Small intestine (tissue), 7 donors: ENCODE results near the gene ANKRD53. TPM values are rescaled to one million over a fixed set of nuclear protein-coding genes. Genes with fewer than 3 reads are reported as not detected.

Experiments used
- DNase-seq, 2 donors: peaks; one replicate each; pipeline versions ENCODE4 v3.0.0 to v3.0.0-alpha.2; 2013
- FAIRE-seq: peaks from 2 replicates; lab custom pipeline; 2012; peaks lifted over from hg19 to GRCh38; lab: Jason Lieb, UNC
- H3K27ac ChIP-seq, 3 donors: one replicate each; pipeline ENCODE4 v1.5.1; 2013; ENCODE audit warnings: low read length in 2 of 3, mild to moderate bottlenecking in 2 of 3, control low read depth in 1 of 3, inconsistent platforms in 1 of 3, low read depth in 1 of 3, moderate library complexity in 1 of 3
- H3K27me3 ChIP-seq, 3 donors: one replicate each; pipeline ENCODE4 v1.6.1; 2013; ENCODE audit warnings: low read length in 3 of 3, inconsistent platforms in 1 of 3; ENCODE audit not compliant: control insufficient read depth in 3 of 3, insufficient read depth in 3 of 3
- H3K36me3 ChIP-seq, 3 donors: one replicate each; pipeline ENCODE4 v1.6.1; 2013; ENCODE audit warnings: low read length in 3 of 3, inconsistent platforms in 1 of 3, low read depth in 1 of 3, mild to moderate bottlenecking in 1 of 3, moderate library complexity in 1 of 3; ENCODE audit not compliant: control insufficient read depth in 3 of 3, insufficient read depth in 2 of 3
- H3K4me1 ChIP-seq, 3 donors: one replicate each; pipeline ENCODE4 v1.6.1; 2013; ENCODE audit warnings: low read length in 2 of 3, inconsistent platforms in 1 of 3, low read depth in 1 of 3, mild to moderate bottlenecking in 1 of 3, moderate library complexity in 1 of 3; ENCODE audit not compliant: control insufficient read depth in 3 of 3, insufficient read depth in 2 of 3
- H3K4me3 ChIP-seq, 3 donors: one replicate each; pipeline ENCODE4 v1.5.1; 2013; ENCODE audit warnings: low read length in 3 of 3, control low read depth in 1 of 3, inconsistent platforms in 1 of 3, low read depth in 1 of 3, mild to moderate bottlenecking in 1 of 3, moderate library complexity in 1 of 3
- H3K9me3 ChIP-seq, 2 donors: one replicate each; pipeline ENCODE4 v1.6.1; 2013; ENCODE audit warnings: low read depth in 1 of 2, low read length in 1 of 2; ENCODE audit not compliant: control insufficient read depth in 2 of 2, insufficient read depth in 1 of 2
- WGBS, 3 donors: extraction: QIAGEN DNeasy Blood & Tissue Kit; methylation state at CpG; one replicate each; pipeline ENCODE4 v1.1.7; 2013; 5-methylcytosine and 5-hydroxymethylcytosine counted together
- polyA plus RNA-seq, 4 donors: library from polyadenylated mRNA; stranded (reverse) in 3 of 4; unstranded in 1 of 4; fragments of 200-250 nt in 3 of 4; fragments of 120-200 nt in 1 of 4; gene quantifications; one replicate each; pipeline versions ENCODE4 v1.2.1 to v1.2.3, GENCODE V29; 2013
- donor health status: healthy with polysubstance abuse.
- donor health status: control.
- donor health status: control.
- donor health status: Bipolar disorder and iron deficiency.
- donor health status: healthy.

ANKRD53 gene
- polyA plus RNA-seq, 4 donors, result 1.7 to 2.4 (median 2.2) TPM

DNA sequence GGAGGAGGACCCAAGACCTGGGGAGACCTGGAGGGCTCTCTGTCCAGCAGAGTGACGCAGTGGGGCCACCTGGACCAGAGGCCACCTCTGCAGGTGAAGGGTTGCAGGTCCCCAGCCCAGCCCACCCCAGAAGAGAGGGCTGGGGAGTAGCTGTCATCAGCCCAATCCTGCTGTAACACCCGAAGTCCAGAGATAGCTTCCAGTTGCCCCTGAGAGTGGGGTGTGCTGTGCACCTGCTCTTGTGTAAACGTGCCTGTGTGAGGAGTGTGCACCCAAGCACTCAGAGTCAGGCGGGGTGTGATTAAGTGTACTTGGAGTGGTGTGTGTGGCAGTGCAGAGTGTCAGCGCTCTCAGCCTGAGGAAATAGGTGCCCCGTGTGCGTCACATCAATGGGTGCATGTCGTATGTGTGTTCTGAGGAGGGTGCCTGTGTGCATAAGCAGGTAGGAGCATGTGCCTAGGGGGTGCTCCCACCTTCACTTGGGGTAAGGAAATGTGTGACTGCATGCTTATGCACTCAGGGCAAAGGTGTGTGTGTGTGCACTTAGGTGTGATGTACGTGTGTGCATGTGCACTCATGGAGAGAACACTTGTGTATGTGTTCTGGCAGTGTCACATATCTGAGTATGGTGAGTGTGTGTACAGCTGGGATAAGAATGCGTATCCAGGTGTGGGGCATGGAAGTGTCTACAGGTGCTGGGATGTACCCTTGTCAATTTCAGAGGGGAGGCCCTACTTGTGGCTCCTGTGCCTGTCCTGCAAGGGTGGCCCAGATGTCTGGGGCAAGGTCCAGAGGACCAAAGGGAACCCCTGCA, 42.1 kb upstream of the ANKRD53 start:
- no peaks in the 10 kb centered on the region for H3K4me1 ChIP-seq
- FAIRE-seq, result no peak
- H3K27ac ChIP-seq, result no peak overlapping the region
- DNase-seq, result no peak
- WGBS, 3 donors, result 62 to 72% (median 63%) methylated on average over 10 of the region's 10 CpGs
- peaks cover 0 to 27% (median 18%) of the 10 kb centered on the region in 3 donors for H3K27me3 ChIP-seq
- no peaks in the 10 kb centered on the region for H3K36me3 ChIP-seq
- no peak overlapping the region for H3K4me3 ChIP-seq
- no peaks in the 10 kb centered on the region for H3K9me3 ChIP-seq

GRCh38 chr2:70936979-70937811, 41.2 kb upstream of the ANKRD53 start:
- DNase-seq, result no peak
- Histone ChIP-seq H3K9me3 (no peaks in the 10 kb centered on the region), H3K27me3 (peaks cover 0 to 27% (median 18%) of the 10 kb centered on the region in 3 donors), H3K4me3 (no peak overlapping the region), H3K27ac (no peak overlapping the region), H3K36me3 (no peaks in the 10 kb centered on the region), H3K4me1 (no peaks in the 10 kb centered on the region)
- no peak for FAIRE-seq
- 62 to 81% (median 68%) methylated on average over 8 to 10 of the region's 10 CpGs for WGBS, 3 donors

DNA sequence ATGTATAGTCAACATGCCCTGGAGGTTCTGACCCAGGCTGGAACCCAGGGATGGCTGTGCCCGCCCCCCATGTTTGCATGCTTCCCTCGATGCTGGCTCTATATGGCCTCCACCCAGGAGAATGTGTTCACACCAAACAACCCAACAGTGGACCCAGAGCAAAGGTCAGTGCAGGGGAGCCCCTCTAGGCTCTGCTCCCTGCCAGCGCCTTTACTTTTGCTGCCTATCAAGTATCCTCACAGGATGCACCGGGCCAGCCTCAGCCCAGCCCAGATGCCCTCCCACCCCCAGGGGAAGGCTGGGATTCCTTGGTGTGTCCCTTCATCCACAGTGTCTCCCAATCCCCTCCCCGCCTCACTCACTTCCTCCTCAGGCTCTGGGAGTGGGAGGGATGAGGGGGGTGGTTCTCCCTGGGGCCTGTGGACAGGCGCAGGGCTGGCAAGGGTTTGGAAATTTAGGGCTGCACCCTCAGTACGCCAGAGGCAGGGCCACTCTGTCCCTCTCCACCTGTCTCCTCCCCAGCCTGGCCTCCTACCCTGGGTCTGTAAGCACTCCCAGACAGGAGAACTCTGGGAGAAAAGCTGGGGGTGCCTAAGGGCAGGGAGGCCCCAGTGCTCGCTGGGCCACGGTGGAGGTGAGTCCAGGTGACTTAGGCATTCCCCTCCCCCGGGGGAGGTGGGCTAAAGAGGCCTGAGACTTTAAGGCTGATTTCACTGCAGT, 40.4 kb upstream of the ANKRD53 start:
- H3K4me3 ChIP-seq, result no peak overlapping the region
- H3K9me3 ChIP-seq, result no peaks in the 10 kb centered on the region
- DNase-seq, result no peak
- H3K27ac ChIP-seq, result no peak overlapping the region
- H3K4me1 ChIP-seq, result no peaks in the 10 kb centered on the region
- 63 to 70% (median 69%) methylated on average over 9 to 10 of the region's 10 CpGs for WGBS, 3 donors
- no peak for FAIRE-seq
- H3K36me3 ChIP-seq, result no peaks in the 10 kb centered on the region
- peaks cover 0 to 27% (median 18%) of the 10 kb centered on the region in 3 donors for H3K27me3 ChIP-seq

DNA sequence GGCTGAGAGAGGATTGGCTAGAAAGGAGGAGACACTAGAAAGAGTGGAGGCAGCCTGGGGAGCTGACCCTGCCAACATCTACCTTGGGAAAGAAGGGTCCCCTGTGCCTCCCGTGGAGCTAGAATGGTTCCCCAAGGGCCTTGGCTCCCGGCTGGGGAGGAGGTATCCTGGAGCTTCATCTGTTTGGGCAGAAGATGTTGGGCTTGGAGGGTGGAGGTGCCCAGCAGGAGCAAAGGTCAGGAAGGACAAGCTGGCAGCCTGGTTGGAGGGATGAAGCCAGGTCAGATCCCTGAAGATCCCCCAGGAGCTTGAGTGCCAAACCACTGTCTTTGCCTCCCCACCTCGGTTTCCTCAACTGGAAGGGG, 39.9 kb upstream of the ANKRD53 start:
- DNase-seq (no peak), FAIRE-seq (no peak)
- WGBS, 3 donors, result 37 to 53% (median 44%) methylated on average over 3 of the region's 3 CpGs
- H3K36me3 ChIP-seq, result no peaks in the 10 kb centered on the region
- H3K4me3 ChIP-seq, result no peak overlapping the region
- H3K9me3 ChIP-seq, result no peaks in the 10 kb centered on the region
- H3K27ac ChIP-seq, result no peak overlapping the region
- peaks cover 0 to 27% (median 18%) of the 10 kb centered on the region in 3 donors for H3K27me3 ChIP-seq
- no peaks in the 10 kb centered on the region for H3K4me1 ChIP-seq

DNA sequence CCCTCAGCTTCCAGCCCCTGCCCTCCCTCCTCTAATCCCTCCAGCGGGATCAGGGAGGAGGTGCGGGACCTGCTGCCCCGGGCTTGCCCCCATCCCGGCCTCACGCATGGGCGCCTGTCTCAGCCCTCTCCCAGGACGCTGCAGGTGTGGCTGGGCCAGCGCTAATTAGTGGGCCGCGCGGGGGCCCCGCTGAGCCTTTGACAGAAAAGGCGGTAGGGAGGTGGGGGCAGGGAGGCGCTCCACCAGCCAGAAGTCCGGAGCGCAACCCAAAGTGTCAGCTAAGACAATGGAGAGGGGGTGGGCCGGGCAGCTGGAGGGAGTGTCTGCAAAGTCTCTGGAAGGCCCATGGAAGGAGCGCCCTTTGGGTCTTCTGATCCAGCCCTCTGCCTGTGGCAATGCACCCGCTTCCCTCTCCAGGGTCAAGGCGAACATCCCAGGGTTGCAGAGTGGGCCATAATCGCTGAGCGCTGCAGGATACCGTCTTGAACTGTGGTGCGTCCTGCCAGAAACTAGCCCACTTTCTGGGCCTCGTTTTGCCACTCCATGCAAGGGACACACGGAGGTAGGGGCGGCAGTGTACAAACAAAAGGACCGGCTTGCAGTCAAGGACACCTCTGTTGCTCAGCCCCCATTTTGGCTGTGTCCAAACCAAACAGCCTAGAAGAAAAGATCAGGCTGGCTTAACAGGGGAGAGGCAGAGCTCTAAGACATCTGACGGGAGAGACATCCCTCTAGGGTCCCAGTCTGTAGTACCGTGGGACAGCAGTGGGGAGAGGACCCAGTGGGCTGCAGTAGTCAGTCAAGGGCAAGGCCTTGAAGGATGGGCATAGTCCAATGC, 39.2 kb upstream of the ANKRD53 start:
- no peaks in the 10 kb centered on the region for H3K9me3 ChIP-seq
- WGBS, 3 donors, result 32 to 54% (median 43%) methylated on average over 25 to 30 of the region's 30 CpGs
- DNase-seq (no peak), FAIRE-seq (no peak)
- no peaks in the 10 kb centered on the region for H3K36me3 ChIP-seq
- H3K27ac ChIP-seq, result no peak overlapping the region
- H3K4me1 ChIP-seq, result no peaks in the 10 kb centered on the region
- no peak overlapping the region for H3K4me3 ChIP-seq
- H3K27me3 ChIP-seq, result peaks cover 0 to 29% (median 18%) of the 10 kb centered on the region in 3 donors

- H3K9me3 ChIP-seq, result no peaks in the 10 kb centered on the region
- WGBS, 3 donors, result 74 to 80% (median 80%) methylated on average over 10 of the region's 10 CpGs
- no peak overlapping the region for H3K27ac ChIP-seq
- peaks cover 0 to 30% (median 18%) of the 10 kb centered on the region in 3 donors for H3K27me3 ChIP-seq
- no peak overlapping the region for H3K4me3 ChIP-seq
- H3K36me3 ChIP-seq, result no peaks in the 10 kb centered on the region
- no peak for FAIRE-seq
- no peak for DNase-seq
- H3K4me1 ChIP-seq, result no peaks in the 10 kb centered on the region
Observed at GRCh38 chr2:70939839-70940580, 38.4 kb upstream of the ANKRD53 start.

DNA sequence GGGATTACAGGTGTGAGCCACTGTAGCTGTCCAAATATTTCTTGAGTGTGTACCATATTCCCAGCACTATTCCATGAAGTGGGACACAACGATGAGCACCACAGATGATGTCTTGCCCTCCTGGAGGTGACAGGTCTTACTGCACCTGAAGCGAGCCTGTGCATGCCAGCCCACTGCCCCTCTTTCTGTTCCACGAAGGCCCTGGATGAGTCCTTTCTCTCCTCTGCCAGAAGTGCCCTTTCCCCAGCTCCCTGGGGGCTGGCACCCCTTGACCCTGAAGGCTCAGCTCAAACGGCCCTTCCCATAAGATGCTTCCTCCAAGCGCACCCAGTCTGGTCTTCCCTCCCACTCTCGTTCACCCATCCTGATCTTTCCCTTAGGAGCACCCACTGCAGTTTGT, 37.2 kb upstream of the ANKRD53 start:
- 71 to 79% (median 73%) methylated on average over 6 of the region's 6 CpGs for WGBS, 3 donors
- no peak overlapping the region for H3K4me3 ChIP-seq
- H3K36me3 ChIP-seq, result no peaks in the 10 kb centered on the region
- no peaks in the 10 kb centered on the region for H3K4me1 ChIP-seq
- no peaks in the 10 kb centered on the region for H3K9me3 ChIP-seq
- FAIRE-seq (no peak), DNase-seq (no peak)
- H3K27me3 ChIP-seq, result peaks cover 0 to 34% (median 18%) of the 10 kb centered on the region in 3 donors
- no peak overlapping the region for H3K27ac ChIP-seq
